ENCODE results near the gene WBP4.
A peak's percentile ranks its signal among the peaks of the same experiment; 100 is the strongest.

The WBP4 gene

DNA sequence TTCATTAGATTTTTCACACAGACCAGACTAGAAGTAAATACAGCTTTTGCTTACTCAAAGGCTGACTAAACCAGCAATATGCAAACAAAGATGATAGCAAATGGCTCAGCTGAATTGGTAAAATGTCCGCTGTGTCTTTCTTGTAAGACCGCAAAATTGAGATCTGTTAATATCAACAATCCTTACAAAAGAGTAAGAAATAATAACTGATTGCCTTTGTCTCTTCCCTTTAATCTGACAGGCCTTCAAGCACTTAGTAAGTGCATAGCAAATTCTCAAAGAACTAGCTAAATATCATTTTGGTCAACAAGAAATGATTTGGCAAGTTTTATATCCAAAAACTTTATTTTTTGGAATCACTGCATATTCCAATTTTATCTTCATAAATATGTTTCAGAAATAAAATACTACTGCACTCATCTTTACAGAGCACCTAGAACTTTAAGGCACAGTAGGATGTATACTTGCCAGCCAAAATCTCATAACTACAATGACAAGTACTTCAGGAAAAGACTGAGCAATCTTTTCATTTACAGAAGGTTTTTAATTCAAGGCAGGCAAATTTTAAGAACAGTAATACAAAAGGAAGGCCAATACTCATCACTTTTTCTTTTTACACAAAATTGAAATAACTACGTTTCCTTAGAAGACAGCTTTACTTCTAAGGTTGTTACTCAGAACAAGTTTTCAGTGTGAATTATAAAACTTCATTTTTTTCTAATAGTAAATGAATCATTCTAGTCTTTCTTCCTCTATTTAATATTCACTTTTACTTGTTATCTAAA lies 43.3 kb upstream of the WBP4 start:
- Histone ChIP-seq H2AFZ (no peak overlapping the region), H3K4me2 (ENCODE audit: low read length) (peak overlapping the region; percentile 30), H3K9me3 (ENCODE audit: control insufficient read depth, low read length) (no peaks in the 10 kb centered on the region), H3K4me1 (peaks cover 3% of the 10 kb centered on the region), H3K36me3 (ENCODE audit: control insufficient read depth, insufficient read depth, low read length) (no peaks in the 10 kb centered on the region), H3K9ac (no peak overlapping the region), H3K27ac (peak overlapping the region; percentile 32), H3K79me2 (peaks cover 4% of the 10 kb centered on the region), H3K27me3 (ENCODE audit: control insufficient read depth, insufficient read depth, low read length) (no peaks in the 10 kb centered on the region), H3K4me3 (ENCODE audit: low read depth, low read length) (peak overlapping the region; percentile 11)
- TF ChIP-seq CTCF (IDR thresholded peaks at IDR 0.05), result no peak

GRCh38 chr13:41018602-41018948 lies 42.7 kb upstream of the WBP4 start:
- peaks cover 3% of the 10 kb centered on the region for H3K4me1 ChIP-seq
- TF ChIP-seq CTCF (IDR thresholded peaks at IDR 0.05), result no peak
- peaks cover 4% of the 10 kb centered on the region for H3K79me2 ChIP-seq
- H3K9ac ChIP-seq, result no peak overlapping the region
- no peak overlapping the region for H3K4me2 ChIP-seq (ENCODE audit: low read length)
- H3K36me3 ChIP-seq (ENCODE audit: control insufficient read depth, insufficient read depth, low read length), result no peaks in the 10 kb centered on the region
- peak overlapping the region; percentile 65 for H3K27ac ChIP-seq
- no peak overlapping the region for H2AFZ ChIP-seq
- no peaks in the 10 kb centered on the region for H3K27me3 ChIP-seq (ENCODE audit: control insufficient read depth, insufficient read depth, low read length)
- no peak overlapping the region for H3K4me3 ChIP-seq (ENCODE audit: low read depth, low read length)
- H3K9me3 ChIP-seq (ENCODE audit: control insufficient read depth, low read length), result no peaks in the 10 kb centered on the region

DNA sequence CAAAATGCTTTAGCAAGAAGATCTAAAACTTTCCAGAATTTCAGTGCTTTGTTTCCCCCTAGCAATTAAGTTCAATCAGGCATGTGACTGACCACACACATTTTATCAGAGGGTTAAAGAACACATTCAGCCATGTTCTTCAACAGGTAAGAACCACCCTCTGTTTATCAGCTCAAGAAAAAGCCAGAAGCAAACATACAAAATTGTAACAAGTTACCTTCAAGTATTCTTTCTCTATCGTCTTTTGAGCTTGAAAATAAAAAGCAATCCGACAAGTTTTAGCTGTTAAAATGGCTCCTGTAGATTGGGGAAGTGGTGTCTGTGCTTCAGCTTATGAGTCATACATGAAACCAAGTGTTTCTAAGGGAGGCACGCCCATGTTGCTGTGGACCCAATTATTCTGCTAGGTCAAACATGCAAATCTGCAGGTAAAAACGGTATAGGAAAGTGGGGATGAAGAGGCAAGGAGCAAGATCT lies 42.3 kb upstream of the WBP4 start, which contains the start of gene ELF1:
ELF1 (minus strand) TSS at position 306 of the 477 bp plus-strand sequence. CDS start 37,262 bp downstream, outside the sequence.
- H3K9me3 ChIP-seq (ENCODE audit: control insufficient read depth, low read length), result no peaks in the 10 kb centered on the region
- H3K27me3 ChIP-seq (ENCODE audit: control insufficient read depth, insufficient read depth, low read length), result no peaks in the 10 kb centered on the region
- no peaks in the 10 kb centered on the region for H3K36me3 ChIP-seq (ENCODE audit: control insufficient read depth, insufficient read depth, low read length)
- peak within 1 kb of the TSS; percentile 11 for H3K4me3 ChIP-seq (ENCODE audit: low read depth, low read length)
- no peak within 1 kb of the TSS for H3K9ac ChIP-seq
- H3K4me2 ChIP-seq (ENCODE audit: low read length), result peak within 1 kb of the TSS; percentile 30
- peak within 1 kb of the TSS; percentile 22 for H2AFZ ChIP-seq
- H3K4me1 ChIP-seq, result peaks cover 3% of the 10 kb centered on the region
- H3K79me2 ChIP-seq, result peaks cover 4% of the 10 kb centered on the region
- TF ChIP-seq CTCF (IDR thresholded peaks at IDR 0.05), result no peak
- H3K27ac ChIP-seq, result peak within 1 kb of the TSS; percentile 65

DNA sequence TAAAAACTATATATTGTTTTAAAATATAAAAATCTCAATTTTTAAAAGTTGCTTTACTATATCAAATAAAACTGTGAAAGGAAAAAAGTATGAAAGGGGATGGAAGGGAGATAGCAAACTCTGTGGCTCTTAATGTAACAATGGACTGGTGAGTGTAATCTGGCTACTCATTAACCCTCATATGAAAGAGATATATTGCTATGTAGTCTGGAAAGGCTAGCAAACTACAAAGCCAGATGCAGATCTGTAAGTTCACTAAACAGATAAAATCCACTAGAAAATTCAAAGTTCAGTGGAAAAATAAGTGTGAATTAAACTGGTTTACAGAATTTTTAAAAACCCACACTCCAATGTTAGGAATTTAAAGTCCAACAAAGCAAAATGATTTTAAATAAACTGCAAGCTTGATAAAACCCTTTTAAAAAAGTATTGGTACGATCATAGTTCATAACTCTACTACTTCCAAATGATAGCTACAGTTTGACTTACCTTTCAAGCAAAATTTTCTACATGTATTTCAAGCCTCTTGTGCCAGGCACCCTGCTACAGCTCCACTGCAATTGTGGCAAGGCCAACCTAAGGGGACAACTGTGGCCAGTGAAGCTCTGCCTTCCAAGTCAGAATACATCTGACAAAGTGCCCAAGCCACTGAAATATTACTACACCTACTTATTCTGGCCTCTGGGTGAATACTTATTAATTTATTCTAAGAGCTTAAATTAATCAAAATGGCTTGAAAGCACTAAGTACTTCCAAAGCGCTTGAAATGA lies 41.5 kb upstream of the WBP4 start:
- Histone ChIP-seq H2AFZ (no peak overlapping the region), H3K27ac (peak overlapping the region; percentile 15), H3K4me2 (ENCODE audit: low read length) (no peak overlapping the region), H3K79me2 (peaks cover 4% of the 10 kb centered on the region), H3K4me1 (peaks cover 3% of the 10 kb centered on the region), H3K36me3 (ENCODE audit: control insufficient read depth, insufficient read depth, low read length) (no peaks in the 10 kb centered on the region), H3K9me3 (ENCODE audit: control insufficient read depth, low read length) (no peaks in the 10 kb centered on the region), H3K9ac (no peak overlapping the region), H3K27me3 (ENCODE audit: control insufficient read depth, insufficient read depth, low read length) (no peaks in the 10 kb centered on the region), H3K4me3 (ENCODE audit: low read depth, low read length) (no peak overlapping the region)
- TF ChIP-seq CTCF (IDR thresholded peaks at IDR 0.05), result no peak
